WTC11 (cell line): ENCODE measurements around the gene PLPP3.

Experiments used
- NR3C1 ChIP-seq: sonication (generic); formaldehyde crosslinking; conservative IDR thresholded peaks from 2 replicates; pipeline ENCODE4 v1.8.1; 2023; ENCODE audit warnings: low read depth, mild to moderate bottlenecking, missing genetic modification reagents
- TEAD4 ChIP-seq: sonication (generic); formaldehyde crosslinking; IDR thresholded peaks from 2 replicates; pipeline ENCODE4 v1.8.0; 2022; ENCODE audit warnings: mild to moderate bottlenecking, missing genetic modification reagents

GRCh38 chr1:56578138-56578962, 1.0 kb downstream of the PLPP3 start:
- TF ChIP-seq NR3C1 (CRISPR knock-in tag) (no peak), TEAD4 (CRISPR knock-in tag) (no peak)
